ENCODE results near the gene RASGEF1B.

The RASGEF1B gene

DNA sequence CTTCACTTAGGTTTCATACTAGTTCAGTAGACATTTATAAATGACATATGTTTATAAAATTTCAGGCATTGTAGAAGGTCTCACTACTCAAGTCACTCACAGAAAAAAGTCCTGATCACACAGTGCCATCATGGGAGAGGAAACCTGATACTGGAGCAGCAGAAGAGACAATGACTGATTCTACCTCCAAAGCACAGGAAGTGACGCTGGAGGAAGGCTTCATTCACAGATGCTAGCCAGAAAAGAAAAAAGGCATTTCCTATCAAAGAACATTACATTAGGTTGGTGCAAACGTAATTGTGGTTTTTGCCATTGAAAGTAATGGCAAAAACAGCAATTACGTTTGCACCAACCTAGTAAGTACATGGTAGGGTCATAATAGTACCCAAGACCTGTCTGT, 79.5 kb downstream of the RASGEF1B start:
- no peak for DNase-seq

DNA sequence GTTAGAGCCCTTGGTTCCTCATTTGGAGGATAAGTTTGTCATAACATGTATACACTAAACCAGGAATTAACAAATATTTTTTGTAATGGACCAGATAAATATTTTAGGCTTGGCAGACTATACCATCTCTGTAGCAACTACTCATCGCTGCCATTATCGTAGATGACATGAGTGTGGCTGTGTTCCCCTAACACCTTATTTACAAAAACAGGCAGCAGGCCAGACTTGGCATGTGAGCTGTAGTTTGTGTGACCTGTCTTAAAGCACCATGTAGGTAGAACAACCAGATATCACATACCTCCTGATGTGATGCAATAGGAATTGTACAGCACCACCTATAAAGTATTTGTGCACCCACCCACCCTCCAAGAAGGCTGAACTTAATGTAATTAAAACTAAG, 82.0 kb downstream of the RASGEF1B start:
- no peak for DNase-seq

- peak; percentile 26 for DNase-seq
Observed at GRCh38 chr4:81380437-81380836, 91.3 kb downstream of the RASGEF1B start.

DNA sequence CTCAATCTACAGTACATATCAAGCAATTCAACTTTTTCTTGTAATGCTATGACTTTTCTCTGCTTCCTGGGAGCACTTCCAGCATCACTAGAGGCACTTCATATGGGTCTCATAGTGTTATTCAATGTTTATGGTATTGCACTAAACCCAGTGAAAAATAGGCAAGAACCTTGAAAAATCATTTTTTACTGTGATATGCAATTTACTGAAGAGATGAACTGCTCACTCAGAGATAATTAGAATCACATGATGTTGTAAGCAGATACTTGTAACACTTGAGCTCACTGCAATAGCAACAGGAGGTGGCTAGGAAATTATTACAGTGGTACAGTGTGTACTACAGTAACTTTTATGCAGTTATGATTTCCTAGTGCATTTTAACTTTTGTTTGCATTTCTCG, 93.3 kb downstream of the RASGEF1B start:
- peak; percentile 11 for DNase-seq

- no peak for DNase-seq
Observed at GRCh38 chr4:81377191-81377590, 94.5 kb downstream of the RASGEF1B start.

DNA sequence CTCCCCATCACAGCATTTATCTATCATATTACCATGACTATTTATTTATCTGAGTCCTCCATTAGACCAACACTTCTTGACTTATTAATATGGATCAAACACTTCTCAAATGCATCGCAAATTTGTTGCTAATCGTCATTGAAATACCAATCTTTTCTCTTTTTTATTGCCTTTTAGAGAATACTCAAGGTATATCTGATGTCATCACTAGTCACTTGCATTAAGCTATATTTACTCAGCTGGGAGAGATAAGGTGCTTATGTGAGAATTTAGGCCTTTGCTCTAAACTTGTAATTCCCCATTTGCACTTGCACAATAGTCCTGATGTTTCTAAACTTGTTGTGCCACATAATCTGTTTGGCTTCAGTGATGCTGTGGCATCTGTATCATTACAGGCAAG, 95.0 kb downstream of the RASGEF1B start:
- DNase-seq, result no peak

Measured in NCI-H1436 treated with DMSO at 0.1 percent for 48 hours (cell line).